Activated CD4-positive, alpha-beta memory T cell treated with anti-CD3 and anti-CD28 coated beads for 36 hours (primary cell): Measurements from ENCODE around the gene KLHDC8B. TPM values are rescaled to one million over a fixed set of nuclear protein-coding genes. Genes with fewer than 3 reads are reported as not detected.

ENCODE experiments used
- CTCF ChIA-PET: fragments of 350-600 bp; sonication (Branson Sonifier 250); formaldehyde crosslinking; loops from one replicate; lab custom pipeline; 2021; ENCODE audit warnings: antibody characterized with exemption, inconsistent platforms; lab: Charles Lee
- POLR2A ChIA-PET: fragments of 350-600 bp; sonication (Branson Sonifier 250); formaldehyde crosslinking; loops from one replicate; lab custom pipeline; 2021; ENCODE audit warnings: antibody characterized with exemption; lab: Charles Lee
- DNase-seq: peaks from one replicate; pipeline ENCODE4 v3.0.0-alpha.2; 2020
- H3K27ac Mint-ChIP-seq: one replicate; pipeline ENCODE4 v1.8.0; 2021; ENCODE audit warnings: mixed read lengths
- H3K27me3 Mint-ChIP-seq: one replicate; pipeline ENCODE4 v1.8.0; 2021; ENCODE audit warnings: mixed read lengths
- H3K36me3 Mint-ChIP-seq: one replicate; pipeline ENCODE4 v1.8.0; 2021; ENCODE audit warnings: mixed read lengths
- H3K4me1 Mint-ChIP-seq: one replicate; pipeline ENCODE4 v1.8.0; 2021; ENCODE audit warnings: low read depth, mixed read lengths
- H3K4me3 Mint-ChIP-seq: one replicate; pipeline ENCODE4 v1.8.0; 2021; ENCODE audit warnings: mild to moderate bottlenecking, mixed read lengths
- H3K9me3 Mint-ChIP-seq: one replicate; pipeline ENCODE4 v1.8.0; 2021; ENCODE audit warnings: mixed read lengths
- intact Hi-C: fragments of 100-400 bp; cut with micrococcal nuclease; formaldehyde crosslinking; loops from one replicate; pipeline ENCODE4 v1.15.1; 2023
- total RNA-seq, 2 experiments: library from RNA; stranded (reverse); gene quantifications; one replicate each; pipeline ENCODE4 v1.2.3, GENCODE V29; 2021

KLHDC8B gene
- total RNA-seq, 2 experiments from 2014 or later = 1.8 to 2.9 TPM

GRCh38 chr3:49133226-49133951, 38.0 kb upstream of the KLHDC8B start:
- CTCF ChIA-PET = no interaction called here
- POLR2A ChIA-PET = no interaction called here
- intact Hi-C loops = no loop called here
- Mint-ChIP-seq H3K27me3 (peaks cover 19% of the 10 kb centered on the region), H3K4me1 (no peaks in the 10 kb centered on the region), H3K27ac (no peak overlapping the region), H3K4me3 (no peak overlapping the region), H3K9me3 (no peaks in the 10 kb centered on the region), H3K36me3 (no peaks in the 10 kb centered on the region)
- no peak for DNase-seq

- ChIA-PET POLR2A (interaction anchor here (0.7 kb wide), 1 partner anchor 84 kb away, joined by 4 read pairs; no protein-coding TSS in a partner anchor), CTCF (no interaction called here)
- Mint-ChIP-seq H3K27me3 (peaks cover 19% of the 10 kb centered on the region), H3K4me3 (no peak overlapping the region), H3K27ac (no peak overlapping the region), H3K36me3 (no peaks in the 10 kb centered on the region), H3K4me1 (no peaks in the 10 kb centered on the region), H3K9me3 (no peaks in the 10 kb centered on the region)
- intact Hi-C loops = no loop called here
- DNase-seq = no peak
These were observed 36.7 kb upstream of the KLHDC8B start for GRCh38 chr3:49134471-49135265.

- peaks cover 19% of the 10 kb centered on the region for H3K27me3 Mint-ChIP-seq
- no peaks in the 10 kb centered on the region for H3K36me3 Mint-ChIP-seq
- POLR2A ChIA-PET = no interaction called here
These were observed 35.9 kb upstream of the KLHDC8B start for GRCh38 chr3:49135499-49135898.

GRCh38 chr3:49140080-49140479, 31.3 kb upstream of the KLHDC8B start:
- no peak overlapping the region for H3K4me3 Mint-ChIP-seq
- H3K27me3 Mint-ChIP-seq = peaks cover 8% of the 10 kb centered on the region
- no peaks in the 10 kb centered on the region for H3K9me3 Mint-ChIP-seq
- ChIA-PET CTCF (no interaction called here), POLR2A (no interaction called here)
- intact Hi-C loops = no loop called here
- no peaks in the 10 kb centered on the region for H3K36me3 Mint-ChIP-seq
- H3K4me1 Mint-ChIP-seq = no peaks in the 10 kb centered on the region
- H3K27ac Mint-ChIP-seq = no peak overlapping the region
- DNase-seq = no peak

More at GRCh38 chr3:49135499-49135898, 35.9 kb upstream of the KLHDC8B start:
- no peak overlapping the region for H3K27ac Mint-ChIP-seq
- H3K4me1 Mint-ChIP-seq = no peaks in the 10 kb centered on the region
- no peaks in the 10 kb centered on the region for H3K9me3 Mint-ChIP-seq
- DNase-seq = no peak
- H3K4me3 Mint-ChIP-seq = no peak overlapping the region
- intact Hi-C loops = no loop called here
- CTCF ChIA-PET = interaction anchor here (1.9 kb wide), 1 partner anchor 41 kb away, joined by 5 read pairs; the partner anchor contains the start of gene QRICH1

- intact Hi-C loops = no loop called here
- ChIA-PET CTCF (no interaction called here), POLR2A (no interaction called here)
- Mint-ChIP-seq H3K4me3 (no peak overlapping the region), H3K27ac (no peak overlapping the region), H3K9me3 (no peaks in the 10 kb centered on the region), H3K27me3 (no peaks in the 10 kb centered on the region), H3K4me1 (no peaks in the 10 kb centered on the region), H3K36me3 (no peaks in the 10 kb centered on the region)
- DNase-seq = no peak
These were observed 23.2 kb upstream of the KLHDC8B start for GRCh38 chr3:49148159-49148558.

- no peaks in the 10 kb centered on the region for H3K9me3 Mint-ChIP-seq
- no peaks in the 10 kb centered on the region for H3K36me3 Mint-ChIP-seq
- no peaks in the 10 kb centered on the region for H3K27me3 Mint-ChIP-seq
- ChIA-PET POLR2A (no interaction called here), CTCF (no interaction called here)
- H3K4me3 Mint-ChIP-seq = no peak overlapping the region
- DNase-seq = no peak
- no peak overlapping the region for H3K27ac Mint-ChIP-seq
- intact Hi-C loops = no loop called here
- no peaks in the 10 kb centered on the region for H3K4me1 Mint-ChIP-seq
These were observed 19.8 kb upstream of the KLHDC8B start for GRCh38 chr3:49151610-49152009.

GRCh38 chr3:49153349-49153912, 18.0 kb upstream of the KLHDC8B start:
- Mint-ChIP-seq H3K4me1 (no peaks in the 10 kb centered on the region), H3K27ac (no peak overlapping the region), H3K27me3 (no peaks in the 10 kb centered on the region), H3K36me3 (no peaks in the 10 kb centered on the region), H3K4me3 (no peak overlapping the region), H3K9me3 (no peaks in the 10 kb centered on the region)
- ChIA-PET CTCF (interaction anchor here (0.5 to 1.5 kb wide), 3 partner anchors 17 to 119 kb away, joined by 3 to 4 read pairs (median 4); partner anchors contain the start of gene KLHDC8B), POLR2A (no interaction called here)
- no peak for DNase-seq
- intact Hi-C loops = no loop called here

GRCh38 chr3:49157289-49157688, 14.1 kb upstream of the KLHDC8B start:
- ChIA-PET CTCF (interaction anchor here (0.6 to 4.7 kb wide), 9 partner anchors 14 to 382 kb away, joined by 3 to 22 read pairs (median 5); partner anchors contain the start of genes KLHDC8B, NDUFAF3, P4HTM and QRICH1), POLR2A (no interaction called here)
- H3K4me1 Mint-ChIP-seq = peaks cover 4% of the 10 kb centered on the region
- H3K27me3 Mint-ChIP-seq = no peaks in the 10 kb centered on the region
- intact Hi-C loops = no loop called here
- no peak overlapping the region for H3K4me3 Mint-ChIP-seq
- no peaks in the 10 kb centered on the region for H3K9me3 Mint-ChIP-seq
- no peak overlapping the region for H3K27ac Mint-ChIP-seq
- no peaks in the 10 kb centered on the region for H3K36me3 Mint-ChIP-seq
- no peak for DNase-seq

GRCh38 chr3:49158103-49158709, 13.2 kb upstream of the KLHDC8B start:
- Mint-ChIP-seq H3K36me3 (peaks cover 2% of the 10 kb centered on the region), H3K27me3 (no peaks in the 10 kb centered on the region), H3K27ac (no peak overlapping the region), H3K4me1 (peaks cover 5% of the 10 kb centered on the region), H3K4me3 (no peak overlapping the region), H3K9me3 (no peaks in the 10 kb centered on the region)
- peak; percentile 78 for DNase-seq
- POLR2A ChIA-PET = no interaction called here
- CTCF ChIA-PET = interaction anchor here (0.6 to 4.7 kb wide), 10 partner anchors 13 to 381 kb away, joined by 3 to 22 read pairs (median 4); partner anchors contain the start of genes KLHDC8B, NDUFAF3, P4HTM and QRICH1
- intact Hi-C loops = loop anchor here (1.0 to 2.0 kb wide), 2 partner anchors 63 to 170 kb away; partner anchors contain the start of gene QRICH1

GRCh38 chr3:49158792-49159191, 12.6 kb upstream of the KLHDC8B start:
- Mint-ChIP-seq H3K4me3 (no peak overlapping the region), H3K27ac (no peak overlapping the region), H3K36me3 (peaks cover 7% of the 10 kb centered on the region), H3K27me3 (no peaks in the 10 kb centered on the region), H3K4me1 (peaks cover 7% of the 10 kb centered on the region), H3K9me3 (no peaks in the 10 kb centered on the region)
- intact Hi-C loops = loop anchor here (1.0 to 2.0 kb wide), 2 partner anchors 64 to 170 kb away; partner anchors contain the start of gene QRICH1
- DNase-seq = no peak
- POLR2A ChIA-PET = no interaction called here
- CTCF ChIA-PET = interaction anchor here (0.7 to 4.7 kb wide), 6 partner anchors 59 to 381 kb away, joined by 3 to 22 read pairs (median 5); partner anchors contain the start of genes NDUFAF3, P4HTM and QRICH1

GRCh38 chr3:49161197-49161596, 10.2 kb upstream of the KLHDC8B start:
- DNase-seq = no peak
- Mint-ChIP-seq H3K4me1 (peaks cover 24% of the 10 kb centered on the region), H3K4me3 (no peak overlapping the region), H3K36me3 (peaks cover 15% of the 10 kb centered on the region), H3K27me3 (no peaks in the 10 kb centered on the region), H3K9me3 (no peaks in the 10 kb centered on the region), H3K27ac (no peak overlapping the region)
- ChIA-PET CTCF (interaction anchor here (2.7 kb wide), 1 partner anchor 9 kb away, joined by 16 read pairs; the partner anchor contains the start of gene KLHDC8B), POLR2A (interaction anchor here (1.7 kb wide), 1 partner anchor 116 kb away, joined by 4 read pairs; the partner anchor contains the start of gene C3orf62)
- intact Hi-C loops = no loop called here
